Kidney (tissue), 14 donors: ENCODE measurements around the gene RPS19. TPM values are rescaled to one million over a fixed set of nuclear protein-coding genes. Genes with fewer than 3 reads are reported as not detected.

Experiments
- DNase-seq, 5 donors: peaks; one replicate each; pipeline ENCODE4 v3.0.0-alpha.2; 2013 to 2020
- FAIRE-seq: peaks from 2 replicates; lab custom pipeline; 2012; peaks lifted over from hg19 to GRCh38; lab: Jason Lieb, UNC
- H3K27ac ChIP-seq, 2 donors: one replicate each; pipeline ENCODE4 v1.7.0; 2013; ENCODE audit warnings: low read depth in 2 of 2, low read length in 2 of 2, inconsistent platforms in 1 of 2
- H3K27me3 ChIP-seq: one replicate; pipeline ENCODE4 v1.7.1; 2013; ENCODE audit warnings: low read length, inconsistent platforms; ENCODE audit not compliant: control insufficient read depth, insufficient read depth
- H3K36me3 ChIP-seq, 3 donors: one replicate each; pipeline versions ENCODE4 v1.7.0 to v1.7.1; 2013; ENCODE audit warnings: low read length in 3 of 3, control low read depth in 1 of 3, inconsistent platforms in 1 of 3; ENCODE audit not compliant: insufficient read depth in 3 of 3, control insufficient read depth in 2 of 3
- H3K4me1 ChIP-seq, 3 donors: one replicate each; pipeline versions ENCODE4 v1.7.0 to v1.7.1; 2013; ENCODE audit warnings: low read length in 3 of 3, inconsistent platforms in 1 of 3, low read depth in 1 of 3; ENCODE audit not compliant: control insufficient read depth in 2 of 3, insufficient read depth in 2 of 3
- H3K4me3 ChIP-seq, 3 donors: one replicate each; pipeline versions ENCODE4 v1.7.0 to v1.8.1; 2013; ENCODE audit warnings: low read length in 3 of 3, control low read depth in 1 of 3, inconsistent platforms in 1 of 3
- H3K9ac ChIP-seq, 3 donors: one replicate each; pipeline versions ENCODE4 v1.7.0 to v1.7.1; 2013; ENCODE audit warnings: low read length in 3 of 3, control low read depth in 1 of 3, inconsistent platforms in 1 of 3
- H3K9me3 ChIP-seq, 3 donors: one replicate each; pipeline versions ENCODE4 v1.7.0 to v1.7.1; 2013; ENCODE audit warnings: low read length in 3 of 3, control low read depth in 1 of 3, inconsistent platforms in 1 of 3; ENCODE audit not compliant: control insufficient read depth in 2 of 3, insufficient read depth in 1 of 3
- CTCF ChIP-seq: IDR thresholded peaks from 3 replicates; pipeline ENCODE4 v1.5.1; 2012; ENCODE audit warnings: mild to moderate bottlenecking, moderate library complexity, borderline replicate concordance; ENCODE audit not compliant: insufficient read depth; ENCODE audit errors: extremely low read depth
- intact Hi-C: fragments of 100-400 bp; cut with DNase I; formaldehyde crosslinking; loops from one replicate; pipeline ENCODE4 v1.11.1; 2022
- polyA plus RNA-seq: library from polyadenylated mRNA; stranded (reverse); fragments of 350-450 nt; fragmentation: Illumina TruSeq; extraction: RNeasy Lipid Tissue Mini Kit (QIAGEN cat#74804); gene quantifications from one replicate; pipeline ENCODE4 v1.2.3, GENCODE V29; 2014; ENCODE audit warnings: low read depth, low replicate concordance; ENCODE audit not compliant: insufficient read depth
- total RNA-seq: library from RNA; stranded (reverse); fragmentation: NEBNext Ultra II Directional; extraction: Animal tissue kit (Norgen Biotek cat#: 25700); gene quantifications from one replicate; pipeline ENCODE4 v1.2.1, GENCODE V29; 2021
- donor health status: control.
- donor health status: control.
- donor health status: control.
- donor health status: control.
- donor health status: control.
- donor health status: DM: yes; HTN: yes; CAD: no.
- donor health status: Normal renal cell carcinoma (clear cell type).

RPS19 gene
- total and polyA plus RNA-seq, 2 donors from 2014 or later: 1,433 to 2,116 TPM

GRCh38 chr19:41898235-41898634 lies 38.2 kb downstream of the RPS19 start:
- no peak for FAIRE-seq
- TF ChIP-seq CTCF: no peak
- H3K36me3 ChIP-seq: peaks cover 0 to 42% (median 19%) of the 10 kb centered on the region in 3 donors
- H3K9me3 ChIP-seq: no peaks in the 10 kb centered on the region
- H3K27ac ChIP-seq: no peak overlapping the region
- H3K9ac ChIP-seq: no peak overlapping the region
- H3K4me3 ChIP-seq: no peak overlapping the region
- H3K27me3 ChIP-seq: no peaks in the 10 kb centered on the region
- no peak for DNase-seq
- H3K4me1 ChIP-seq: no peaks in the 10 kb centered on the region
- intact Hi-C loops: no loop called here

GRCh38 chr19:41901707-41902360 lies 41.8 kb downstream of the RPS19 start:
- intact Hi-C loops: no loop called here
- Histone ChIP-seq H3K9ac (no peak overlapping the region), H3K36me3 (peaks cover 2 to 52% (median 21%) of the 10 kb centered on the region in 3 donors), H3K4me3 (no peak overlapping the region), H3K27ac (no peak overlapping the region), H3K27me3 (no peaks in the 10 kb centered on the region), H3K4me1 (no peaks in the 10 kb centered on the region), H3K9me3 (no peaks in the 10 kb centered on the region)
- TF ChIP-seq CTCF: no peak
- DNase-seq (no peak), FAIRE-seq (no peak)

- H3K4me3 ChIP-seq: no peak overlapping the region
- H3K27ac ChIP-seq: no peak overlapping the region
- TF ChIP-seq CTCF: no peak
- H3K9ac ChIP-seq: no peak overlapping the region
- H3K4me1 ChIP-seq: no peaks in the 10 kb centered on the region
- FAIRE-seq: no peak
- no peaks in the 10 kb centered on the region for H3K9me3 ChIP-seq
- intact Hi-C loops: no loop called here
- H3K36me3 ChIP-seq: peaks cover 2 to 52% (median 20%) of the 10 kb centered on the region in 3 donors
- no peak for DNase-seq
- no peaks in the 10 kb centered on the region for H3K27me3 ChIP-seq
Measured at GRCh38 chr19:41902594-41902993, 42.5 kb downstream of the RPS19 start.
